HG03066 (cell line): Measurements from ENCODE around the gene NUTM2D.
"Not testable (repeated sequence)": the region's sequence is repeated elsewhere in the genome, so short reads cannot be mapped to it uniquely, and the experiment has no call there.

Experiments used
- ATAC-seq: cut with Tn5 transposase; IDR thresholded peaks from one replicate; pipeline ENCODE4 v1.9.1; 2021; ENCODE audit warnings: low read depth; ENCODE audit not compliant: unreplicated experiment

The NUTM2D gene

DNA sequence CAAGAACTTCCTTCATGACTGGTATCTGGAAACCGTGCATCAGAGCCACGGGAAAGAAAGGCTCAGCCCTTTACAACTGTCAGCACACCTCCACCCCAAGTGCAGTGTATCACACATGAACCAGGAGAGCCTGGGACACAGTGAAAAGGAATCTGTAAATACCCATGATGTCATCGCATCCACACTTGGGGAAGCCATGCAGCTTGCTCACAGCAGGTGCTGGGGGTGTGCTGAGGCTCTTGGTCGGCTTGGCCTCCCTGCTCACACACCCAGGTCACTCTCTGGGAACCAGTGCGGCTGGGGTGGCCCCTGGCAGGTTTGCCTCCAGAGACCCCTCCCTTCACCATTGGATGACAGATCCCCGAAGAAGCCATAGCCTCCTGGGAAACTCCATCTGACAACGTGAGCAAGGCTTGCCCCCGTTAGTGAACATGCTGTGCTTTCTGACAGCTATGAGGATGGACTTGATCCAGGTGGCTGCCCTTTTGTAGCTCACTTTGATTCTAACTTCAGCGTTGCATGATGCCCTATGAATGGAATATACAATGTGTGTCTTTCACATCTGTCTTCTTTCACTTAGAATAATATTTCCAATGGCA, 12.1 kb downstream of the NUTM2D start:
- ATAC-seq: not testable (repeated sequence)

- ATAC-seq: not testable (repeated sequence)
These were observed 16.5 kb downstream of the NUTM2D start for GRCh38 chr10:87374091-87374490.

GRCh38 chr10:87379115-87379514, 21.6 kb downstream of the NUTM2D start:
- ATAC-seq: not testable (repeated sequence)

DNA sequence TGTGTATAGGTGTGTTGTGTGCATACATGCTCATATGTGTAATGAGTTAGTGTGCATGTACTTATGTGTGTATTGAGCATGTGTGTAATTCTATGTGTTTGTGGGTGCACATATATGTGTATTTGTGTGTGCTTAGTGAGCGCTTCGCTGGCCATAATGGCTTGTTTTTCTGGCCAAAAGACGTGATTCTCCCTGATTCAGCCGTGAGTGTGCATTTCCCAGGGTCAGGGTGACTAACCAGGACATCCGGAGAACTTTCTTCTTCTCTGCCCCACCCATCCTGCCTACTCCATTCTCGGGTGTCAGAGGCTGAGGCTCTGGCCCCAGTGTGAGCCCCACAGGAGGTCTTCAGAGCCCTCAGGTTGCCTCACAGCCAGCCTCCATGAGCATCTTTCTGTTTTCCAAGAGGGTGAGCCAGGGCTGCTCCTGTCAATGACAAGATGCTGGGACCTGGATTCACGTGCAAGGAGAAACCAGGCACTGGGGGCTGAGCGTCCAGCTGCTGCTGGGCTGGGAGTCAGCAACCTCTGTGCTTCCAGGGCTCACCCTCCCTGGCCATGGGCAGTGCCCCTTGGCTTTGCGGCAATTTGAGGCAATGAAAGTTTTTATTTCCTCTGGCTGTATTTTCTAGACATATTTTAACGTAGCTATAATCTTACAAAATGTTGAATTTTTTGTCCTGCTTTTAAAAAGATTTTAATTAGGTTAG, 25.8 kb downstream of the NUTM2D start:
- not testable (repeated sequence) for ATAC-seq

GRCh38 chr10:87384283-87384682, 26.7 kb downstream of the NUTM2D start:
- ATAC-seq: not testable (repeated sequence)

GRCh38 chr10:87385762-87386360, 28.3 kb downstream of the NUTM2D start:
- not testable (repeated sequence) for ATAC-seq

GRCh38 chr10:87391360-87391759, 33.8 kb downstream of the NUTM2D start:
- ATAC-seq: not testable (repeated sequence)

DNA sequence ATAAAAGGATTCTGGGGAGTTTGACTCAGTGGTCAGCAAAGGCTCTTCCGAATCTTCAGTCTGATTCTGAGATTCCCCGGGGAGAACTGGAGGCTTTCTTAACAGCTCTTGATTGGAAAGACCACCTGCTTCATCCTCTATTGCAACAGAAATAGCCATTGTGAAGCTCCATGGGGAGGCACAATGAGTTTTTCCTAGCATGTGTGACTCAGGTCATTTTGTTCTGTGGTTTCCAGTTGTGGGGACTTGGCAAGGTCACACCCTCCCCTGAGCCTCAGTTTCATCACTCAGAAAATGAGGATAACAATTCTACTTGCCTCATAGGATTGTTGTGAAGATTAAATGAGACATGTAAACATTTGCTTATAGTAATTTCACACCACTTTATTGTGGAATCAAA, 38.7 kb downstream of the NUTM2D start:
- ATAC-seq: not testable (repeated sequence)

DNA sequence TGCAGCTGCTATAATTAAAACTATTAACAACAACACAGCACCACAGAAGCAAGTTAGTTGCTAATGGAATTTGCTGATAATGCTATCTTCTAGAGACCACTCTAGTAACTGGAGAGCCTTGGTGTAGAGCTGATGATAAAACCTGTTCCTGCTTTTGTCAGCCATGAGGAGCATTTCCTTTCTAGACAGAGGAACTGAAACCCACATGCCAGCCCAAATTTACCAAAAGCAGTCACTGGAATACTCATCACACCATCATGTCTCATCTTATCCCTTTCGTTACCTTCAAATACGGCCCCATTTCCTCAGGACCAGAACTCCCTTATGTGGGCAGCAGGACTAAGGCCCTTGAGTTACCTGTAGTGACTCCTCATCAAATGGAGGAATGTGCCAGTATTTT, 40.9 kb downstream of the NUTM2D start:
- ATAC-seq: not testable (repeated sequence)

DNA sequence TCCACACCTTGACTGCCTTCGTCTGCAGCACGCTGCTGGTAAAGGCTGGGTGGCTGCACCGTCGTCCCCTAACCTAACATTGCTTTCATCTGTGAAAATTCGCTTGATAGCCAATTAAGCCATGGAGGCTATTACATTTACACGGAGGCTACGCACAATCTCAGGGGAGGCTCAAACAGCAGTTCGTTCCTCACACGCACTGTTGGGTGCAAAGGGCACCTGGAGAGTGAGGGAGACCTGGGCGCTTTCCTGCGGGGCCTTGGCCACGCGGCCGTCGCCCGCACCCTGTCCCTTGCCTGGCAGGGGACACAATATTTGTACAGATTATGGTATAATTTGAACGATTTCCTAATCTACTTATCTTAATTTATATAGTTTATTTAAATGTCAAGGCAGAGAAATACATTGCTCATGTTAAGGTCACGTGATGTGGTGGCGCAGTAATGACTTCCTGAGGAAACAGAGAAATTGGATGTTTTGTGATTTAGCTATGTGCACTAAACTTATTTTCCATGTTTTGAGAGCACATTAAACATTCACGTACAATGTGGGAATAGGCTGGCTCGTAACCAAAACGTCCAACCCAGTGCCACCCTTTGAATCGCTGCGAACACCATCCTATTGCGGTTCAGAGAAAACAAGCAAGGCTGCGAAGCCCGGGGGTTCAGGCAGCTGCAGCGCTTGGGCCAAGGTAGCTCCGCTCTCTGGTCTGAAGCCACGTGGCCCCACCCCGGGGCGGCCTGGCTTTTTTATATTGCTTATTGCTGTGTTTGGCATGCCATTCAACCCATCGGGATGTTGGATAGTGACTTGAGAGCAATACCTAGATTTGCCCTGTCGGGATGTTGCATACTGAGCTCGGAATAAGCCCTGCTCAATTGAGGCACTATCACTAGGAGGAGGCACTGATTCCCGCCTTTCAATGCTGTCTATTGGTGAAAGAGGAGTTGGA, 50.2 kb downstream of the NUTM2D start:
- ATAC-seq: not testable (repeated sequence)

- ATAC-seq: not testable (repeated sequence)
These were observed 56.4 kb downstream of the NUTM2D start for GRCh38 chr10:87413921-87414320.
